GM21529 (cell line): ENCODE measurements around the gene ERBB4.
"Not testable (repeated sequence)": the region's sequence is repeated elsewhere in the genome, so short reads cannot be mapped to it uniquely, and the experiment has no call there.

ENCODE experiments used
- ATAC-seq: cut with Tn5 transposase; IDR thresholded peaks from one replicate; pipeline ENCODE4 v1.9.1; 2021; ENCODE audit not compliant: unreplicated experiment

Gene ERBB4

DNA sequence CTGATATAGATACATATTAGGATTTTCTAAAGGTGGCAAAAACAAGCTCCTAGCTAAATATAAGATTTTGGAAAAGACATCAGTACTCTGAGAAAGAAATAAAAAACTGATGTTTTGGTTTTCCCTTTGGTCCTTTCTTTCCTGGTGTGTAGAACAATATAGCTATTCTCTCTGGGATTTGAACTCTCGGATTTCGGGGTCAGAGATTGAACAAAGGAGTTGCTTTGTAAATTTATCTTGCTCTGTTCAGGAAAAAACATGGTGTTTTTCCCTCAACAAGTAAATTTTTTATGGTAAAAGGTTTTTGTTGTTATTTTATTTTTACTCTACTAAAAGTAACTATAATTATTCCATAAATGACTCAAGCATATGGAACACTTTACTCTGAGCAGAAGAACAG, 889.3 kb downstream of the ERBB4 start:
- no peak for ATAC-seq

DNA sequence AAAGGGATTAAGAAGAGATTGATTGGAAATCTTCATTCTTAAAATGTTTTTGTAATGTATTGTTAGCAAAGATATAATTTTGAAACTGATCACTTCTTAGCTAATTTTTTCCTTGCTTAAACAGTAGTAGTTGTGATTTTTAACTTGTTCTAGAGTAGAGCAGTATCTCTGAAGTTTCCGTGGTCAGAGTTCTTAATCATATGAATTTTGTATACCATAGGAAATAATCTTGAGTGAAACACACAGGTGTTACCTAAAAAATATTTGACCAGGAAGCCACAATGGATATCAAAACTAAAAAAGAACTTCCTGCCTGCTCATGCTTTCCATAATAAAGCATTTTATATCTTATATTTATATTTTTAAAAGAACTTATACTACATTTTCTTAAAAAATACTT, 907.1 kb downstream of the ERBB4 start:
- ATAC-seq, result no peak

DNA sequence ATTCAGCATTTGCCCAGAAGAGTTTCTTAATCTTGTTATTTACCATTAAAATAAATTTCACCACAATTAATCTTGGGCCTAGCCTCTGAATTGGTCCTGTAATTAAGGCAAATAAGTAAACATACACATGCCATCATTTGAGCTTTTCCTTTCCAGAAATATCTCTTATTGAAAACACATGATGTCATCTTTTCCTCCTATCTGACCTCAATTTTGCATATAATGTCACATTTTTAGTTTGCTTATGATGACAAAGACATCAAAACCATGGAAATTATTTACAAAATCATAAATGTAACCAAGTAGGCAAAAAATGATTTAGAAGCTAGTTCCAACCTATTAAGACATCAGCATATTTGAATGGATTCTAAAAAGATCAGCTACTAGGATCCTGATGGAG, 915.5 kb downstream of the ERBB4 start:
- ATAC-seq, result no peak

DNA sequence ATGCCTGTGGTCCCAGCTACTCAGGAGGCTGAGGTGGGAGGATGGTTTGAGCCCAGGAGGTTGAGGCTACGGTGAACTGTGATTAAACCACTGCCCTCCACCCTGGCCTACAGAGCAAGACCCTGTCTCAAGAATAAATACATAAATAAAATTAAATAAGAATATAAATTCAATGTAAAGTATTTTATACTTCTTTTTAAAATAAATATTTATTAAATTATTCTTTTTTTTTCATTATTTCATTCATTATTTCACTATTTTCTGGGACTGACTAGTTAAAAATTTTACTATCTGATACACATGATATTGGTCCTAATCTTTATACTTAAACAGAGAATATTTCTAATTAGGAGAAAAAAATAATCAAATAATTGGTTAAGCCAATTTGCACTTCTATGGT, 917.6 kb downstream of the ERBB4 start:
- no peak for ATAC-seq

DNA sequence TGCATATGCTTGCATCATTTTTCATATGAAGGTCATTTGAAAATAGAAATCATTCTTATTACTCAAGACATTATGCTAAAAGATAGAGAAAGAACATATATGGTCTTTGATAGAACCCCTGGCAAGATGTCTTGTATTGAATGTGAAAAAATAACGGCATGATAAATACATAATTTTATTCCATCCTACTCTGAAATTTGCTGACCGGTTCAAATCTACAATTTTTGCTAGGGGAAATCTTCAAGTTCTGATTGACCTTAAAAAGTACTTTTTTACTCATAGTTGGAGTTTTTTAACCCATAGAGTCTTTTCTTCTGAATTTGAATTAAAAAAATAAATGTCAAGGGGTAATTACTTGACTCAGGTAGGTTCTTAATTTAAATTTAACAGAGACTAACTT, 920.8 kb downstream of the ERBB4 start:
- ATAC-seq, result no peak

DNA sequence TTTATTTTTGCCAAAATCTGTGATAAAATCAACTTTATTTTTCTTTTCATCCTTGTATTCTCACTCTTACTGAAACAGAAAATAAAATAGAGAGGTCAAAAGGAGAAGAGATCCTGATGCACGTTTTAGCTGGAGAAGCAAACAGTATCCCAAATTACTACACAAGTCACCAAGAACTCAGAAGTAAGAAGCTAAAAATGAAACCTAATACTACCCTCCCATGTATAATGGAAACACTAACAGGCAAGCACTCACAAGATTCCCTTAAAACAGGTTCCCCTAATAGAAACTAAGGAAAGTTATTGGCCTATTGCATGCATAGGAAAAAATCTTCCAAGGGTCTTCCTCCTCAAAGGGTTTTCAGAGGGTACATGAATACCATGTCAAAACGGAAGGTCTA, 927.0 kb downstream of the ERBB4 start:
- no peak for ATAC-seq

DNA sequence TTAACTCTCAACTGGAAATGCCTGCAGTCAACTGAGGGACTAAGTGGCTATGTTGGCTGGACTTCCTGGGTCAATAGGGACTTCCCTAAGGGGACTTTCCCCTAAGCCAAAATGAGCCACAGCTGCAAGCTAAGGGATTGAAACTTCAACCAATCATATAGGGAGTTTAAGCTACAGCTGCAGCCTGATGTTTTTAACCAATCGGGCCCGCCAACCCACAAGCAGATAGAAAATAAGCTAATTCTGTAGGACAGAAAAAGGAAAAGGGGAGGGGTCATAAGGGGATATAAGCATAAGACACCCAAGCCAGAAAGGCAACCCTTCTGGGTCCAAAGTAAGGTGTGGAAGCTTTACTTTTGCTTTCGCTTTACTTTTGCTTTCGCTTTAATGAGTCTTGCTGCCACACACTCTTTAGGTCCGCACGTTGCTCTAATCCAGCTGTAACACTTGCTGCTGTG, 927.5 kb downstream of the ERBB4 start:
- no peak for ATAC-seq

DNA sequence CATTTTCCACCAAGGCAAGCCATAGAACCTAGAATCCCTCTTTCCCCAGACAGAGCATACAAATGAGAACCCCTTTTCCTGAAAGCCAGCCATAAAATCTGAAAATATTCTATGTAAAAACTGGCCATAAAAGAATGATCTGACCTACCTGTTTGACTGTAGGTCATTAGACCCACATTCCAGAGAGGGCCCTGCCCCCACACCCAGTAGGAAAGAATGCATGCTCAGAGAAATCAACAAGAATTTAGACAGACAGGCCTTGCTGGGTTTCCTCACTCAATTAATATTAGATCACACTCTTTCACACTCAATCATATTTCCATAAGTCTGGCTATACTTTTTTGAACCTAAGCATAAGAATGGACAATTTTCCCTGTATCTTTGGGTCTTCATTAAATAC, 929.5 kb downstream of the ERBB4 start:
- no peak for ATAC-seq

DNA sequence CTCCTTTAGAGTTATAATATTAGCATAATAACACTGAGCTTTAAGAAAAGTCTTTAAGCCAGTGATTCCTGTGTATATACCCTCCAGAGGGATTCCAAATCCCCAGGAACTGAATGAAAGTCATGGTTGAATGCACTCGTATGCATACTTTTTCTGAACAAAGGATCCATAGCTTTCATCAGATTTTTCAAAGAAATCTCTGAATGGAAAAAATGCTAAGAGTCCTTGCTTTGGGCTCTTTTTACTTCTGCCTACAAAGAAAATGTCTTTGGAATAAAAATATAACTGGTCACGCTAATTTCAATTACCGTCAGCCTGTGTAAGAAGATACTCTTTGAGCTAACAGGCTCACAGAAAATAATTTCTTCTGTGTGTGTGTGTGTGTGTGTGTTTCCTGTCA, 939.5 kb downstream of the ERBB4 start:
- no peak for ATAC-seq

DNA sequence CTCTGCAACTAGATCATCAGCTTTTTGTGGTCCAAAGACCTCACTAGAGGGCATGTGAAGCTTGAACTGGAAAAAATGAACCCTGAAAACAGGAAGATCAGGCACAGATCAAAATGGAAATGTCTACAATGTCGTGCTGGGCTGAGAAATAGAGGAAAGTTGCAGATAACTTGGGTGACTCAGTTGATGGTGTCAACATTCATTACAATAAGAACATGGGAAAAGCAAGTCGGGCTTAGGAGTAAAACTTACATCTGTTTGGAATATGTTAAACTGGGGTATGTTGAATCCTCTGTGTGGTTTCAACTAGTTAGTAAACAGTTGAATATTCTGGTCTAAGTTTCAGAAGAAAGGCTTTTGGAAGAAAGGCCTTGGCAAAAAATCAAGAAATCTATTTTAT, 940.4 kb downstream of the ERBB4 start:
- ATAC-seq, result no peak

DNA sequence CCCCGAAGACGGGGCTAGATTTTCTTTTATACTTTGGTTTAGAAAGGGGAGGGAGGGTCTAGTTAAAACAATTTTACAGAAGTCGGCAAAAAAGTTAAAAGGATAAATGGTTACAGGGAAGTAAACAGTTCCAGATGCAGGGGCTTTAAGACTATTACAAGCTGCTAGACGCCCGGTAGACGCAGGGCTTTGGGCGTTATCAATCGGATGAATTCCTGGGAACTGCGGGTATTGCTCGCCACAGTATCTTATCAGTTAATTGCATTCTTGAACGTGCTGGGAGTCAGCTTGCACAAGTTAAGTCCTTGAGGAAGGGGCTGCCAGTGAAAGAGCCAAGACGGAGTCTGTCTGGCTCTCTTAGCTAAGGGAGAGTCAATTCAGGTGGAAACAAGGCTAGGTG, 946.6 kb downstream of the ERBB4 start:
- not testable (repeated sequence) for ATAC-seq

DNA sequence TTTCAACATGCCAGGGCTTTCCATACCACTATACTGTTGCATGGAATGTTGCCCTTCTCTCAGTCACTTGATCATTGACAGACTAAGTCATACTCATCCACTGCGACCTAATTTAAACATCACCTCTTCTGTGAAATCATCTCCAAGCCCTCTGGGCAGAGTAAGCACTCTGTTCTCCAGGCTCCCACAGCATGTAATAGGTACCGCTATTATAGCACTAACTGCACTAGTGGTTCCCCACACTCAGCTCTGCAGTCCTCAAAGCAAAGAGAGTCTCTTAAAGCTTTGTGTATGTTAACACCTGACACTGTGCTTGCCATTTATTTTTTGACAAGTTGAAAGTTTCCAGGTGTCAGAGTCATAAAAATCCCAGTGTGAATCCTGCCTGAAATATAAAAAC, 947.2 kb downstream of the ERBB4 start:
- ATAC-seq, result no peak

DNA sequence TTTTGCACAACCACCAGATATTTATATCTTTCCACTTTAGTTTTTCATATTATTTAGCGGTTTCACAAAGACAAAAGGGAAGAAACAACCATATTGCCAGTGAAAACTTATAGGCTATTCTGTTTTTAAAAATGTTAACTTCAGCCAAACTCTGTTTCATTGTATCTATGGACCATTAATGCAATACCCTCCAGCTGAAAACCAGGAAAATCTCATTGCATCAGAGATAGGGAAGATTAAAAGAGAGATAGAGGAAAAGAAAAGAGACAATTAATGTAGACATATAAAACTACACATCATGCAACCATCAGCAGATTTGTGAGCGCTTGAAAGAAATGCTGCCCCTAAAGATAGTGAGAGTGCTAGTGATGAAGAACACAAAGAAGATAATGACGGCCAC, 970.2 kb downstream of the ERBB4 start:
- no peak for ATAC-seq

DNA sequence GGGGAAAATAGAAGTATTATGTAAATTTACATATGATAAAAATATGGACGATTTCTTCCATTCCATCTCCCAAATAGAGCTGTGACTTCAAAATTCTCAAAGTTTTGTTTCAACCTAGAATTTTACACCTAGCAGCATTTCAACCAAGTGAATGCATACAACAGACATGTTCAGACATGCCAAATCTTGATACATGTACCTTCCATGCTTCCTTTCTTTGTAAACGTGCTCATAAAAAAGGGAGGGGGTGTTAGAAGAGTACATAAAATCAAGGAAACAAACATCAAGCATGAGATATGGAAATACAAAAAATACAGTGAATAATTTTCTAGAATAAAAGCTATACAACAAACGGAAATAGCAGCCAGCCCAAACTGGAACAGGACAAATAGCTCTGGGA, 974.2 kb downstream of the ERBB4 start:
- no peak for ATAC-seq

DNA sequence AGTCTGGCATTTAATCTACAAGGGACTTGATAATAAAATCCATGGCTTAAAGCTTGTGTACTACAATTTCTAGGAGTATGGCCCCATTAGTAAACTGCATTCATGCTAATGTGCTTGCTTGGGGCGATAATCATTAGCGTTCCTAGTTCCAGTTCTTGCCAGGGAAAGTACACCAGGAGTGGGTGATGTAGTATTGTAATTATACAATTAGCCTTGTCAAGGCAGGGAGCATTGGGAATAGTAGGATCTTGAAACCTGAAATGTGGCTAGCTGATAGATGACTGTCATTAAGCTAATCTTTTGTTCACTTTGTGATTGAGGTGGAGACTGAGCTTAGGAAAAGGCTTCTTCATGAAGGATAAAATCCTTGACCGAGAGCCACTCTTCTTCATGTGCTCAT, 993.0 kb downstream of the ERBB4 start:
- no peak for ATAC-seq

DNA sequence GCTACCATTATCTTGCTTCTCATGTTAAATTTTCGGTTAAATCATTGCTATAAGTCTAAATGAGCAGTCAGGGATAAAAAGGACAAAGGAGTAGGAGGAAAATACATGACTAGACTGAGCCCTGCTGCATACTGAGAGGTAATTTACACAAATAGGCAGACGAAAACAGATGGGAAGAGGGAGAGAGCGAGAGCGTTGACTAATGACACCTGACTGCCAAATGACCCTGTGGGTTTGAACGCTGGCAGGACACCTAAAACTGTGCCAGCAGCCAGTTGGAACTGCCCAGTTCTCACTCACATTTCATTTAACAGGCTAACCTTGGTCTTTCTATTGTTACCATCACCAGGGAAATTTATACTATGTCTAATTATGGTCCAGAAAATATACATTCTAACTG, 1004.0 kb downstream of the ERBB4 start:
- no peak for ATAC-seq

DNA sequence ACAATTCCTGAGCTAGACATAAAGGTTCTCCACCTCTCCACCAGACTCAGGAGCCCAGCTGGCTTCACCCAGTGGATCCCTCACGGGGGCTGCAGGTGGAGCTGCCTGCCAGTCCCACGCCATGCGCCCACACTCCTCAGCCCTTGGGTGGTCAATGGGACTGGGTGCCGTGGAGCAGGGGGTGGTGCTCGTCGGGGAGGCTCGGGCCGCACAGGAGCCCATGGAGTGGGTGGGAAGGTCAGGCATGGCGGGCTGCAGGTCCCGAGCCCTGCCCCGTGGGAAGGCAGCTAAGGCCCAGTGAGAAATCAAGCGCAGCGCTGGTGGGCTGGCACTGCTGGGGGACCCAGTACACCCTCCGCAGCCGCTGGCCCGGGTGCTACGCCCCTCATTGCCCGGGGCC, 1014.4 kb downstream of the ERBB4 start:
- ATAC-seq, result not testable (repeated sequence)

DNA sequence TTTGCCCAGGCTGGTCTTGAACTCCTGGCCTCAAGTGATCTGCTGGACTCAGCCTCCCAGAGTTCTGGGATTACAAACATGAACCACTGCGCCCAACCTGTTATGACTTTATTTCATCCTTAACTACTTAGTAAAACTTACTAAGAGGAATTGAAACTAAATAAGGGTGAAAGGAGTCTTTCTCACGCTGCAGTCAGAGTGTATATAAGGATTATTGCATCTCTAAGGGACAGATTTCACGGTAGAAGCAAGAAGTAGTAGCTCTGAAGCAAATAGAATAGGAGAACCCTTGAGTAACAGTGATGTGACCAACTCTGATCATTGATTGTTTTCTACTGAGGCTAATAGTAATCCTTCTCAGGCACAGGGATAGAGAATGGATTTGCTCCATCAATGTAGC, 1022.1 kb downstream of the ERBB4 start:
- ATAC-seq, result no peak

DNA sequence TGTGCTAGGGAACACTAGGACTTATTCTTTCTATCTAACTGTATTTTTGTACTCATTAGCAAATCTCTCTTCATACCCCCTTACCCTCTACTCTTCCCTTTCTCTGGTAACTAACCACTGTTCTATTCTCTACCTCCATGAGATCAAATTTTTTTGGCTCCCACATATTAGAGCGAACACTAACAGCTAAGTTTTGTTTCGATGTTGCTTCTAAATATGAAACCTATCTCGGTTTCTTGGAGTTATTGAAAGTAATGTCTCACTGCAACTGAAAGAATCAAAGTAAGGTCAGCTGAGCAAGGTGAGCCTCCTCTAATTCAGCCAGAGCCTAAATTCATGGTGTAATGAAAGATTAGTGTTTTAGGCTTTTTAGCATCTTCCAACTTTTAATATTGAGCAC, 1024.6 kb downstream of the ERBB4 start:
- ATAC-seq, result no peak

DNA sequence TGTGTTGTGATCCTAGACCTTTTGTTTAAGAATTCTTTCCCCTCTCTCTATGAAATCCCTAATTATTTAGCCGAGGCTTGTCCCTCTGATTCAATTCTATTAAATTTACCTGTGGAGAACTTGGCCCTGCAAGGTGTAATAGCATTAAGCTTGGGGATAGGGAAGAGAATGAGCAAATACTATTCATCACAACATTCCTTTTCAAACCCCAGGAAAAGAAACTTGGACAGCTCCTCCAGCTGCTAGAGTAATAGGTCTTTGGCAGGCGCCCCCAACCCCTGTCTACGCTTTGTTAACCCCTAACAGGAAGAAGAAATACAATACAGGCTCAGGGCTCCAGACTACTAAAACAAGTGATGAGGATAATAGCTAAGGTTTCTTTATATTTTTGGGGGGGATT, 1025.2 kb downstream of the ERBB4 start:
- ATAC-seq, result no peak

DNA sequence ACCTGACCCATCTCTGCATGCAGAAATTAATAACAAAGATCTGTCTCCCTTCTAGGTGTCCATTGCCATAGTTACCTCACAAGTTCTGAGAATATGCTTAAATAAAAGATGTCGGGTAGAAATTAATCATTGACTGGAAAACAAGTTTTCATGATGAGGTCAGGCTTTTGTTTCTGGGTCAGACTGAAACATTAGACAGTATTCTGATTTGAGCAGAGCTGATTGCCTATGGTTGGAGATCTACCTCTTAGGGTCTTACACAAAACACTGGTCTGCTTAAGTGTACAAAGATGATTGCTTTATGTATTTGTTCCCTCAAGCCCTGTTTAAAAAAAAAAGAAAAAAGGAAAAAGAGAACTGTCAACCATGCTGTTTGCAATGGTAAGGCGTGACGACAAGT, 1025.8 kb downstream of the ERBB4 start:
- no peak for ATAC-seq

DNA sequence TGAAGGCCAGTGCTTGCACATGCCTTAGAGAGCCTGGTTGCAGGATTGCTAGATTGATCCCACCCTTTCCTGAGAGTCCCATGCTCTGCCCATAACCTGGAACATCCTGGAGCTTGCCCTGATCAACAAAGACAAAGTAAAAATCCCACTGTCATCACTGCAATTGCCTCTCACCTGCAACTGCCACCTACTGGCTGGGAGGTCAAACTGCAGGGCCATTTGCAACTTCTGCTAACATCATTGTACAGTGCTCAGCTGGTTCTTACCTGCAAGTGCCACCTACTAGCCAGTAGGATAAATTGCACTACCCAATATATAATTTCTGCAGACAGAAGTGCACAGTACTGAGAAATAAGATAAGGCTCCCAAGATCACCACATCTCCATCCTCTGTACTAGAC, 1034.7 kb downstream of the ERBB4 start:
- peak; percentile 60 for ATAC-seq

DNA sequence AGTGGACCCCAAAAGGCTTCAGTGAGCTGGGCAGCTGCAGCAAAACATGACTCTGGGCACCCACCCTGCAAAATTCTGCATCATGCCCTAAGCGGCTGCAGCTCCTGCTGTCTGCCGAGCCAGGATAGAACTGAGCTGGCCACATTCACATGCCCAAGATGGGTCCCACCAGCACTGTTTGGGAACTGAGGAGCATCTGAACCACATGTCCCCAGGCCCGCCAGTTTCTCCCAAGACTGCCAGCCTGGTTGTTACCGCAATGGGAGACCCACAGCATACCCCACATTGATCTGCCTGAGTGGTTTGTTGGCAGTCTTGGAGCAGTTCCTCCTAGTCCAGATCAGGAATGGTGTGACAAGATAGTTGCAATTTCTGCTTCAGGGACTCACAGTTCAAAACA, 1035.4 kb downstream of the ERBB4 start:
- ATAC-seq, result no peak

DNA sequence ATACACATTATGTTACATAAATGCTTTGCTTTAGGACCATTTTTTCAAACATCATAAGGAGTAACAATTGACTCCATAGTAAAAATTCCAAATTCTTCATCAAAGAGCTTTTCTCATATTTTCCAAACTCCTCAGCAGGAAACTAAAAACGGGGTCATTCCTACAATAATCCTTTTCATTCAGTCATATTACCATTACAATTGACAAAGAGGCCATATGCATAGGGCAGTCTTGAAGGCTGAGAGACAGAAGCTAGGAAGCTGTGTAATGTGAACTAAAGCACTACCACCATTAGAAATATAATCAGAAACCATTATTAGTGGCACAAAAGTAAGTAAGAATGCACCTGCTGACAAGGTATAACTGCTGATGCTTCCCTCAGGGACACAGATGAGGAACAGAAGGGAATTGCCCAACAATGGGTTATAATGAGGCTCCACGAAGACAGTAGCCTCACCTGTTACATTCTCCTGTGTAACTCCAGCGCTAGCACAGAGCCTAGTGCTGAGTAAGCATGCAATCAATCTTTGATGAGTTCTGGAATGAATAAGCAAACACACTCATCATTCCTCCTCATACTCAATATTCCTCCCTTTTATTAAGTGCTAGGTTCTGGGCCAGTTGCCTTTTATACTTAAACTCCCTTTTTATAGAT, 1039.9 kb downstream of the ERBB4 start:
- ATAC-seq, result no peak
